SU-DHL-6 (cell line): Measurements from ENCODE around the gene EIF3D.

Source experiments
- H2AFZ ChIP-seq: fragments of 200-600 bp; sonication (generic); 2 replicates; pipeline ENCODE4 v1.6.1; 2014; ENCODE audit warnings: low read depth, mild to moderate bottlenecking, moderate library complexity, mixed read lengths, antibody characterized with exemption, low read length; ENCODE audit not compliant: severe bottlenecking
- H3F3A ChIP-seq: fragments of 200-600 bp; shearing (Covaris generic); 2 replicates; pipeline ENCODE4 v1.6.0; 2016; ENCODE audit warnings: antibody characterized with exemption, mild to moderate bottlenecking; ENCODE audit not compliant: insufficient read depth
- H3K27ac ChIP-seq: fragments of 200-600 bp; sonication (generic); 2 replicates; pipeline ENCODE4 v1.5.1; 2016; ENCODE audit warnings: low read depth, mild to moderate bottlenecking, low read length, moderate library complexity, mixed read lengths
- H3K27me3 ChIP-seq: fragments of 200-600 bp; sonication (generic), shearing (Covaris generic); 2 replicates; pipeline ENCODE4 v1.6.0; 2014; ENCODE audit warnings: mild to moderate bottlenecking, low read length
- H3K36me3 ChIP-seq: fragments of 200-600 bp; sonication (generic); 2 replicates; pipeline ENCODE4 v1.6.1; 2014; ENCODE audit warnings: mild to moderate bottlenecking, low read length, mixed read lengths
- H3K4me2 ChIP-seq: fragments of 300-600, 200-600 bp; shearing (Covaris generic), sonication (generic); 2 replicates; pipeline ENCODE4 v1.6.0; 2014; ENCODE audit warnings: low read length, low read depth, mild to moderate bottlenecking; ENCODE audit not compliant: poor library complexity, severe bottlenecking
- H3K4me3 ChIP-seq: fragments of 200-600 bp; sonication (generic); 2 replicates; pipeline ENCODE4 v1.5.1; 2014; ENCODE audit warnings: antibody characterized with exemption, low read length, mild to moderate bottlenecking, mixed read lengths; ENCODE audit not compliant: insufficient read depth, poor library complexity, severe bottlenecking
- H3K79me2 ChIP-seq: fragments of 200-600 bp; sonication (generic); 2 replicates; pipeline ENCODE4 v1.6.1; 2014; ENCODE audit warnings: mild to moderate bottlenecking, low read length, moderate library complexity; ENCODE audit not compliant: insufficient read depth
- H3K9ac ChIP-seq: fragments of 200-600 bp; sonication (generic); 2 replicates; pipeline ENCODE4 v1.7.0; 2014; ENCODE audit warnings: mild to moderate bottlenecking, low read length
- H3K9me2 ChIP-seq: fragments of 200-600 bp; sonication (generic); replicated peaks from 2 replicates; pipeline ENCODE4 v1.6.1; 2014; ENCODE audit warnings: low read length; ENCODE audit not compliant: insufficient read depth
- H3K9me3 ChIP-seq: fragments of 200-600 bp; sonication (generic); 2 replicates; pipeline ENCODE4 v1.6.1; 2014; ENCODE audit warnings: low read length, mixed read lengths; ENCODE audit not compliant: insufficient read depth
- H4K20me1 ChIP-seq: fragments of 200-600 bp; sonication (generic); 2 replicates; pipeline ENCODE4 v1.6.1; 2014; ENCODE audit warnings: low read depth, mild to moderate bottlenecking, antibody characterized with exemption, low read length, moderate library complexity, mixed read lengths
- EZH2phosphoT487 ChIP-seq: fragments of 200-600 bp; sonication (generic), shearing (Covaris generic); conservative IDR thresholded peaks from 2 replicates; pipeline ENCODE4 v1.6.1; 2018; ENCODE audit warnings: mild to moderate bottlenecking, antibody characterized with exemption, low read length, moderate library complexity, mixed read lengths
- TF ChIP-seq, protein P1 (sequence below): fragments of 200-600 bp; sonication (generic); IDR thresholded peaks from one replicate; pipeline ENCODE4 v1.5.1; 2017; ENCODE audit warnings: antibody characterized with exemption, mild to moderate bottlenecking, low read length, moderate library complexity; ENCODE audit not compliant: insufficient read depth, poor library complexity, severe bottlenecking

EIF3D gene

GRCh38 chr22:36528795-36529751 lies at the start of gene EIF3D:
TSS of gene EIF3D (minus strand) at chr22:36529166. CDS start at chr22:36526121, 3,045 bp downstream.
- Histone ChIP-seq H3K79me2 (peaks cover 33% of the 10 kb centered on the region), H3K9ac (peak within 1 kb of the TSS; percentile 87), H3K4me3 (peak within 1 kb of the TSS; percentile 76), H4K20me1 (0 out of 2 replicates have a peak, but pooled peaks cover 8% of the 10 kb centered on the region), H3K27me3 (no peaks in the 10 kb centered on the region), H3K36me3 (peaks cover 22% of the 10 kb centered on the region), H3K9me3 (no peaks in the 10 kb centered on the region), H3K4me2 (peak within 1 kb of the TSS; percentile 97), H3K27ac (peak within 1 kb of the TSS; percentile 85), H2AFZ (peak within 1 kb of the TSS; percentile 21), H3F3A (peaks cover 18% of the 10 kb centered on the region), H3K9me2 (no peaks in the 10 kb centered on the region)
- no peak for TF ChIP-seq EZH2phosphoT487
- TF ChIP-seq, protein P1, sequence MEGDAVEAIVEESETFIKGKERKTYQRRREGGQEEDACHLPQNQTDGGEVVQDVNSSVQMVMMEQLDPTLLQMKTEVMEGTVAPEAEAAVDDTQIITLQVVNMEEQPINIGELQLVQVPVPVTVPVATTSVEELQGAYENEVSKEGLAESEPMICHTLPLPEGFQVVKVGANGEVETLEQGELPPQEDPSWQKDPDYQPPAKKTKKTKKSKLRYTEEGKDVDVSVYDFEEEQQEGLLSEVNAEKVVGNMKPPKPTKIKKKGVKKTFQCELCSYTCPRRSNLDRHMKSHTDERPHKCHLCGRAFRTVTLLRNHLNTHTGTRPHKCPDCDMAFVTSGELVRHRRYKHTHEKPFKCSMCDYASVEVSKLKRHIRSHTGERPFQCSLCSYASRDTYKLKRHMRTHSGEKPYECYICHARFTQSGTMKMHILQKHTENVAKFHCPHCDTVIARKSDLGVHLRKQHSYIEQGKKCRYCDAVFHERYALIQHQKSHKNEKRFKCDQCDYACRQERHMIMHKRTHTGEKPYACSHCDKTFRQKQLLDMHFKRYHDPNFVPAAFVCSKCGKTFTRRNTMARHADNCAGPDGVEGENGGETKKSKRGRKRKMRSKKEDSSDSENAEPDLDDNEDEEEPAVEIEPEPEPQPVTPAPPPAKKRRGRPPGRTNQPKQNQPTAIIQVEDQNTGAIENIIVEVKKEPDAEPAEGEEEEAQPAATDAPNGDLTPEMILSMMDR: no peak

DNA sequence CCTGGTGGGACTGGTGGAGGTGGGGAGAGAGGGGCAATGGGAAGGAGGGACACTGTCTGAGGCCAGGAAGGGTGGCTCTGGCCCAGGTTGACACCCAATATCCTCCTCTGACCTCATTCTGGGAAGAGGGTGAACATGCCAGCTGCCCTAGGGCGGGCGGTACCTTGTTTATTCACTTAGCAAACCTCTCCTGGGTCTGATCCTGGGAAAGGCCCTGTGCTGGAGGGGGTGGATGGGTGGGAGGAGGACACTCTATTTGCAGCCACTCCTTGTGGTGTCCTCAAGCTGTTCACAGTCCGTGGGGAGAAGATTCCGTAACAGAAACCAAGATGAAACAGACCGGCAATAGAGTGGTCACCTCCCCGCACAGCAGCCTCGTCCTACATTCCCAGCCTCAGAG lies 49.7 kb upstream of the EIF3D start:
- Histone ChIP-seq H3K36me3 (no peaks in the 10 kb centered on the region), H3K9ac (no peak overlapping the region), H3K9me3 (no peaks in the 10 kb centered on the region), H3K9me2 (no peaks in the 10 kb centered on the region), H3K4me3 (no peak overlapping the region), H3F3A (no peaks in the 10 kb centered on the region), H3K79me2 (no peaks in the 10 kb centered on the region), H3K27me3 (no peaks in the 10 kb centered on the region), H4K20me1 (no peaks in the 10 kb centered on the region), H3K4me2 (no peak overlapping the region), H3K27ac (no peak overlapping the region), H2AFZ (no peak overlapping the region)
- TF ChIP-seq EZH2phosphoT487: no peak
- TF ChIP-seq, protein P1: no peak

DNA sequence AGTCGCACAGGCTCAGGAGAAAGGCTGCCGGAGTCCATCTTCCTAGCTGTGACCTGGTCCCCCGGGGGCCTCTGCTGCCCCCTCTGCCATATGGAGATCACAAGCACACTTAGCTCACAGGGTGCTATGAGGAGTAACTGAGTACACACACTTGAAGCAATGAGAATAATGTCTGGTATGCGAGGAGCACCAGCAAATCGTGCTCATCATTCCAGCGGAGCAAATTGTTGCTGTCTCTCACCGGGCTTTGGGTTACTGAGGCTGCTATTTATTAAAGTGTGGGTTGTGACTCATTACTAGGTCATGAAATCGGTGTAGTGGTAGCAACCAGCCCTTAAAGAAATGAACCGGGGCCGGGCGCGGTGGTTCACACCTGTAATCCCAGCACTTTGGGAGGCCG lies 48.1 kb upstream of the EIF3D start:
- TF ChIP-seq, protein P1: no peak
- no peak for TF ChIP-seq EZH2phosphoT487
- H2AFZ ChIP-seq: no peak overlapping the region
- no peak overlapping the region for H3K4me2 ChIP-seq
- no peaks in the 10 kb centered on the region for H3K36me3 ChIP-seq
- no peaks in the 10 kb centered on the region for H3K27me3 ChIP-seq
- no peaks in the 10 kb centered on the region for H3K79me2 ChIP-seq
- no peaks in the 10 kb centered on the region for H3K9me2 ChIP-seq
- no peak overlapping the region for H3K27ac ChIP-seq
- no peaks in the 10 kb centered on the region for H3K9me3 ChIP-seq
- H3K4me3 ChIP-seq: no peak overlapping the region
- H3F3A ChIP-seq: no peaks in the 10 kb centered on the region
- no peaks in the 10 kb centered on the region for H4K20me1 ChIP-seq
- H3K9ac ChIP-seq: no peak overlapping the region
